HepG2 (cell line): Measurements from ENCODE around the gene SBK1. TPM values are rescaled to one million over a fixed set of nuclear protein-coding genes. Genes with fewer than 3 reads are reported as not detected.

ENCODE experiments used
- FLYWCH1 ChIP-seq: sonication (generic); formaldehyde crosslinking; IDR thresholded peaks from 2 replicates; pipeline ENCODE4 v1.8.1; 2023; ENCODE audit warnings: mild to moderate bottlenecking, missing genetic modification reagents
- FOSL2 ChIP-seq: sonication (generic); formaldehyde crosslinking; IDR thresholded peaks from 2 replicates; pipeline ENCODE4 v1.4.0; 2020; ENCODE audit warnings: missing genetic modification reagents
- FOXA3 ChIP-seq: IDR thresholded peaks from 2 replicates; pipeline ENCODE4 v1.6.1; 2016; ENCODE audit warnings: missing genetic modification reagents, missing compliant biosample characterization
- GZF1 ChIP-seq: sonication (generic); formaldehyde crosslinking; IDR thresholded peaks from 2 replicates; pipeline ENCODE4 v1.5.1; 2020; ENCODE audit warnings: mild to moderate bottlenecking, missing genetic modification reagents
- KDM5A ChIP-seq: fragments of 200-600 bp; sonication (generic); IDR thresholded peaks from 2 replicates; pipeline ENCODE4 v1.7.0; 2018; ENCODE audit warnings: antibody characterized with exemption, mild to moderate bottlenecking, low read length, borderline replicate concordance
- KLF16 ChIP-seq, 2 experiments: sonication (generic) in 1 of 2; formaldehyde crosslinking in 1 of 2; IDR thresholded peaks; 2 replicates each; pipeline versions ENCODE4 v1.6.1 to v1.8.0; 2016 to 2023; ENCODE audit warnings: missing genetic modification reagents in 2 of 2, missing compliant biosample characterization in 1 of 2
- NR2C2 ChIP-seq: sonication (generic); formaldehyde crosslinking; IDR thresholded peaks from 2 replicates; pipeline ENCODE4 v1.4.0; 2020; ENCODE audit warnings: missing genetic modification reagents, mild to moderate bottlenecking, moderate library complexity, borderline replicate concordance
- RBAK ChIP-seq: sonication (generic); formaldehyde crosslinking; IDR thresholded peaks from 2 replicates; pipeline ENCODE4 v1.5.1; 2020; ENCODE audit warnings: mild to moderate bottlenecking, missing genetic modification reagents
- ZNF253 ChIP-seq: sonication (generic); formaldehyde crosslinking; IDR thresholded peaks from 2 replicates; pipeline ENCODE4 v1.8.0; 2022; ENCODE audit warnings: mild to moderate bottlenecking, missing genetic modification reagents, borderline replicate concordance
- ZNF292 ChIP-seq: sonication (generic); formaldehyde crosslinking; IDR thresholded peaks from 2 replicates; pipeline ENCODE4 v1.8.1; 2022; ENCODE audit warnings: mild to moderate bottlenecking, low read depth, missing genetic modification reagents, borderline replicate concordance
- ZNF326 ChIP-seq: sonication (generic); formaldehyde crosslinking; IDR thresholded peaks from 2 replicates; pipeline ENCODE4 v1.4.0; 2020; ENCODE audit warnings: missing genetic modification reagents, borderline replicate concordance
- ZNF761 ChIP-seq: sonication (generic); formaldehyde crosslinking; conservative IDR thresholded peaks from 2 replicates; pipeline ENCODE4 v1.4.0; 2020; ENCODE audit warnings: mild to moderate bottlenecking, missing genetic modification reagents
- ZSCAN12 ChIP-seq: sonication (generic); formaldehyde crosslinking; IDR thresholded peaks from 2 replicates; pipeline ENCODE4 v1.9.0; 2021; ENCODE audit warnings: mild to moderate bottlenecking, missing genetic modification reagents
- ZSCAN29 ChIP-seq: sonication (generic); formaldehyde crosslinking; conservative IDR thresholded peaks from 2 replicates; pipeline ENCODE4 v1.4.0; 2020; ENCODE audit warnings: mild to moderate bottlenecking, missing genetic modification reagents
- polyA plus RNA-seq, 8 experiments: library from polyadenylated mRNA; depleted of rRNA in 3 of 8; stranded (reverse) in 7 of 8; unstranded in 1 of 8; fragments of >200 nt; fragmentation: Illumina TruSeq in 4 of 8; extraction: Trizol in 4 of 8; gene quantifications; 2 replicates each; pipeline versions ENCODE4 v1.2.1 to v1.2.3, GENCODE V29; 2011 to 2016; ENCODE audit warnings: low read depth in 4 of 8, missing spikeins in 1 of 8, mixed read lengths in 1 of 8; ENCODE audit not compliant: insufficient read depth in 1 of 8
- total RNA-seq, 5 experiments: library from RNA; depleted of rRNA; stranded (reverse); fragments of >200 nt; fragmentation: Illumina TruSeq; extraction: Trizol; gene quantifications; 2 replicates each; pipeline ENCODE4 v1.2.3, GENCODE V29; 2016; ENCODE audit warnings: low read depth in 1 of 5
- TF ChIP-seq, protein P1 (sequence below): sonication (generic); IDR thresholded peaks from 2 replicates; pipeline ENCODE4 v1.6.1; 2016; ENCODE audit warnings: low read depth, borderline replicate concordance
- TF ChIP-seq, protein P2 (sequence below): sonication (generic); formaldehyde crosslinking; IDR thresholded peaks from 2 replicates; pipeline ENCODE4 v1.5.0; 2020; ENCODE audit warnings: mild to moderate bottlenecking, missing genetic modification reagents
- TF ChIP-seq, protein P3 (sequence below): sonication (generic); formaldehyde crosslinking; IDR thresholded peaks from 2 replicates; pipeline ENCODE4 v1.5.1; 2020; ENCODE audit warnings: mild to moderate bottlenecking, missing genetic modification reagents, borderline replicate concordance
- TF ChIP-seq, protein P4 (sequence below): sonication (generic); formaldehyde crosslinking; IDR thresholded peaks from 2 replicates; pipeline ENCODE4 v1.4.0; 2020; ENCODE audit warnings: mild to moderate bottlenecking, missing genetic modification reagents
- TF ChIP-seq, protein P5 (sequence below): sonication (generic); formaldehyde crosslinking; IDR thresholded peaks from 2 replicates; pipeline ENCODE4 v1.8.0; 2022; ENCODE audit warnings: mild to moderate bottlenecking, missing genetic modification reagents, moderate library complexity

SBK1 gene
- total and polyA plus RNA-seq, 2 of the 13 experiments (the other 11 are each of a cell fraction or from before 2014, with no cell fraction given) = 0.15 to 0.17 TPM

DNA sequence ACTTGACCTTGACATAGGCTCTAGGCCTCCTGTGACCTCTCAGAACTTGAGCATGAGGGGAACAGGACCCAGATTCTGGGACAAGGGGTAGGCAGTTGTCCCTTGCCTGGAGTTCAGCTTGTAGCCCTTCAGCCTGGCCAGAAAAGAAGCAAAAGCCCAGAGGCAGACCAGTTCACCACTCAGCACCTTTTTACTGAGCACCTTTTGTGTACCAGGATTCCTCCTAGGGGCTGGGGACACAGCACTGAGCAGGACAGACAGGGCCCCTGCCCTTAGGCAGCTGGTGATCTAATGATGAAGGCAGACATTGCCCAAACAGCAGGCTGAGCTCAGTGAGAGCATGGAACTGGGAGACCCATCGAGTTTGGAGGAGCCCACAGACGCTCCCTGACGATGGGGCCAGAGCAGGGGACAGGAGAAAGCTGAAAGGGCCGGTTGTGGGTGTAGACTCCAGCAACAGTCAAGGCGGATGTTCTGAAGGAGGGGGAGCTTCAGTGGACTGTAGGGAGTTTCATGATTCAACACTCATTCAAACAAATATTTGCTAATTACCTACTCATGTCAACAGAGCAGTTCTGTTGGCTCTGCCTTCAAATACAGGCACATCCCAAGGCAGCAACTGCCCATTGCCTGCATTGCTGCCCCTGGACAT is 32.0 kb downstream of the SBK1 start (continued):
- TF ChIP-seq NR2C2 (CRISPR knock-in tag) = no peak
- TF ChIP-seq FOXA3 (CRISPR knock-in tag) = peak; percentile 95
- no peak for TF ChIP-seq ZSCAN12 (CRISPR knock-in tag)
- TF ChIP-seq KDM5A = no peak
- TF ChIP-seq FOSL2 (CRISPR knock-in tag) = peak; percentile 84
- TF ChIP-seq, protein P1, sequence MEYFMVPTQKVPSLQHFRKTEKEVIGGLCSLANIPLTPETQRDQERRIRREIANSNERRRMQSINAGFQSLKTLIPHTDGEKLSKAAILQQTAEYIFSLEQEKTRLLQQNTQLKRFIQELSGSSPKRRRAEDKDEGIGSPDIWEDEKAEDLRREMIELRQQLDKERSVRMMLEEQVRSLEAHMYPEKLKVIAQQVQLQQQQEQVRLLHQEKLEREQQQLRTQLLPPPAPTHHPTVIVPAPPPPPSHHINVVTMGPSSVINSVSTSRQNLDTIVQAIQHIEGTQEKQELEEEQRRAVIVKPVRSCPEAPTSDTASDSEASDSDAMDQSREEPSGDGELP = no peak
- TF ChIP-seq KLF16 (CRISPR knock-in tag; IDR thresholded peaks at IDR 0.05) = peak in 1 of 2 experiments; percentile 66; a peak in 1 of 4 replicates
- TF ChIP-seq RBAK (CRISPR knock-in tag) = no peak
- TF ChIP-seq, protein P2, sequence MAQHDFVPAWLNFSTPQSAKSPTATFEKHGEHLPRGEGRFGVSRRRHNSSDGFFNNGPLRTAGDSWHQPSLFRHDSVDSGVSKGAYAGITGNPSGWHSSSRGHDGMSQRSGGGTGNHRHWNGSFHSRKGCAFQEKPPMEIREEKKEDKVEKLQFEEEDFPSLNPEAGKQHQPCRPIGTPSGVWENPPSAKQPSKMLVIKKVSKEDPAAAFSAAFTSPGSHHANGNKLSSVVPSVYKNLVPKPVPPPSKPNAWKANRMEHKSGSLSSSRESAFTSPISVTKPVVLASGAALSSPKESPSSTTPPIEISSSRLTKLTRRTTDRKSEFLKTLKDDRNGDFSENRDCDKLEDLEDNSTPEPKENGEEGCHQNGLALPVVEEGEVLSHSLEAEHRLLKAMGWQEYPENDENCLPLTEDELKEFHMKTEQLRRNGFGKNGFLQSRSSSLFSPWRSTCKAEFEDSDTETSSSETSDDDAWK (CRISPR knock-in tag) = no peak
- no peak for TF ChIP-seq ZNF326 (CRISPR knock-in tag)
- TF ChIP-seq ZNF292 (CRISPR knock-in tag) = peak; percentile 23; the same call in 1 of the 2 replicates
- no peak for TF ChIP-seq ZNF253 (CRISPR knock-in tag)
- TF ChIP-seq, protein P3, sequence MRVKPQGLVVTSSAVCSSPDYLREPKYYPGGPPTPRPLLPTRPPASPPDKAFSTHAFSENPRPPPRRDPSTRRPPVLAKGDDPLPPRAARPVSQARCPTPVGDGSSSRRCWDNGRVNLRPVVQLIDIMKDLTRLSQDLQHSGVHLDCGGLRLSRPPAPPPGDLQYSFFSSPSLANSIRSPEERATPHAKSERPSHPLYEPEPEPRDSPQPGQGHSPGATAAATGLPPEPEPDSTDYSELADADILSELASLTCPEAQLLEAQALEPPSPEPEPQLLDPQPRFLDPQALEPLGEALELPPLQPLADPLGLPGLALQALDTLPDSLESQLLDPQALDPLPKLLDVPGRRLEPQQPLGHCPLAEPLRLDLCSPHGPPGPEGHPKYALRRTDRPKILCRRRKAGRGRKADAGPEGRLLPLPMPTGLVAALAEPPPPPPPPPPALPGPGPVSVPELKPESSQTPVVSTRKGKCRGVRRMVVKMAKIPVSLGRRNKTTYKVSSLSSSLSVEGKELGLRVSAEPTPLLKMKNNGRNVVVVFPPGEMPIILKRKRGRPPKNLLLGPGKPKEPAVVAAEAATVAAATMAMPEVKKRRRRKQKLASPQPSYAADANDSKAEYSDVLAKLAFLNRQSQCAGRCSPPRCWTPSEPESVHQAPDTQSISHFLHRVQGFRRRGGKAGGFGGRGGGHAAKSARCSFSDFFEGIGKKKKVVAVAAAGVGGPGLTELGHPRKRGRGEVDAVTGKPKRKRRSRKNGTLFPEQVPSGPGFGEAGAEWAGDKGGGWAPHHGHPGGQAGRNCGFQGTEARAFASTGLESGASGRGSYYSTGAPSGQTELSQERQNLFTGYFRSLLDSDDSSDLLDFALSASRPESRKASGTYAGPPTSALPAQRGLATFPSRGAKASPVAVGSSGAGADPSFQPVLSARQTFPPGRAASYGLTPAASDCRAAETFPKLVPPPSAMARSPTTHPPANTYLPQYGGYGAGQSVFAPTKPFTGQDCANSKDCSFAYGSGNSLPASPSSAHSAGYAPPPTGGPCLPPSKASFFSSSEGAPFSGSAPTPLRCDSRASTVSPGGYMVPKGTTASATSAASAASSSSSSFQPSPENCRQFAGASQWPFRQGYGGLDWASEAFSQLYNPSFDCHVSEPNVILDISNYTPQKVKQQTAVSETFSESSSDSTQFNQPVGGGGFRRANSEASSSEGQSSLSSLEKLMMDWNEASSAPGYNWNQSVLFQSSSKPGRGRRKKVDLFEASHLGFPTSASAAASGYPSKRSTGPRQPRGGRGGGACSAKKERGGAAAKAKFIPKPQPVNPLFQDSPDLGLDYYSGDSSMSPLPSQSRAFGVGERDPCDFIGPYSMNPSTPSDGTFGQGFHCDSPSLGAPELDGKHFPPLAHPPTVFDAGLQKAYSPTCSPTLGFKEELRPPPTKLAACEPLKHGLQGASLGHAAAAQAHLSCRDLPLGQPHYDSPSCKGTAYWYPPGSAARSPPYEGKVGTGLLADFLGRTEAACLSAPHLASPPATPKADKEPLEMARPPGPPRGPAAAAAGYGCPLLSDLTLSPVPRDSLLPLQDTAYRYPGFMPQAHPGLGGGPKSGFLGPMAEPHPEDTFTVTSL (CRISPR knock-in tag) = no peak
- TF ChIP-seq ZNF761 = no peak
- TF ChIP-seq, protein P4, sequence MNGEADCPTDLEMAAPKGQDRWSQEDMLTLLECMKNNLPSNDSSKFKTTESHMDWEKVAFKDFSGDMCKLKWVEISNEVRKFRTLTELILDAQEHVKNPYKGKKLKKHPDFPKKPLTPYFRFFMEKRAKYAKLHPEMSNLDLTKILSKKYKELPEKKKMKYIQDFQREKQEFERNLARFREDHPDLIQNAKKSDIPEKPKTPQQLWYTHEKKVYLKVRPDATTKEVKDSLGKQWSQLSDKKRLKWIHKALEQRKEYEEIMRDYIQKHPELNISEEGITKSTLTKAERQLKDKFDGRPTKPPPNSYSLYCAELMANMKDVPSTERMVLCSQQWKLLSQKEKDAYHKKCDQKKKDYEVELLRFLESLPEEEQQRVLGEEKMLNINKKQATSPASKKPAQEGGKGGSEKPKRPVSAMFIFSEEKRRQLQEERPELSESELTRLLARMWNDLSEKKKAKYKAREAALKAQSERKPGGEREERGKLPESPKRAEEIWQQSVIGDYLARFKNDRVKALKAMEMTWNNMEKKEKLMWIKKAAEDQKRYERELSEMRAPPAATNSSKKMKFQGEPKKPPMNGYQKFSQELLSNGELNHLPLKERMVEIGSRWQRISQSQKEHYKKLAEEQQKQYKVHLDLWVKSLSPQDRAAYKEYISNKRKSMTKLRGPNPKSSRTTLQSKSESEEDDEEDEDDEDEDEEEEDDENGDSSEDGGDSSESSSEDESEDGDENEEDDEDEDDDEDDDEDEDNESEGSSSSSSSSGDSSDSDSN = no peak; the same call in 1 of the 2 replicates
- TF ChIP-seq, protein P5, sequence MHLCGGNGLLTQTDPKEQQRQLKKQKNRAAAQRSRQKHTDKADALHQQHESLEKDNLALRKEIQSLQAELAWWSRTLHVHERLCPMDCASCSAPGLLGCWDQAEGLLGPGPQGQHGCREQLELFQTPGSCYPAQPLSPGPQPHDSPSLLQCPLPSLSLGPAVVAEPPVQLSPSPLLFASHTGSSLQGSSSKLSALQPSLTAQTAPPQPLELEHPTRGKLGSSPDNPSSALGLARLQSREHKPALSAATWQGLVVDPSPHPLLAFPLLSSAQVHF (CRISPR knock-in tag) = no peak
- TF ChIP-seq FLYWCH1 (CRISPR knock-in tag) = no peak
- no peak for TF ChIP-seq GZF1
- TF ChIP-seq ZSCAN29 (CRISPR knock-in tag) = no peak
